MM.1S (cell line): ENCODE data around the gene RFPL3.

Experiments
- CTCF ChIP-seq: fragments of 300-600 bp; sonication (generic); IDR thresholded peaks from 2 replicates; pipeline ENCODE4 v1.5.1; 2016; ENCODE audit warnings: antibody characterized with exemption, low read length, mixed read lengths
- EZH2phosphoT487 ChIP-seq: fragments of 300-600 bp; sonication (generic); IDR thresholded peaks from 2 replicates; pipeline ENCODE4 v1.6.1; 2018; ENCODE audit warnings: antibody characterized with exemption, low read length

DNA sequence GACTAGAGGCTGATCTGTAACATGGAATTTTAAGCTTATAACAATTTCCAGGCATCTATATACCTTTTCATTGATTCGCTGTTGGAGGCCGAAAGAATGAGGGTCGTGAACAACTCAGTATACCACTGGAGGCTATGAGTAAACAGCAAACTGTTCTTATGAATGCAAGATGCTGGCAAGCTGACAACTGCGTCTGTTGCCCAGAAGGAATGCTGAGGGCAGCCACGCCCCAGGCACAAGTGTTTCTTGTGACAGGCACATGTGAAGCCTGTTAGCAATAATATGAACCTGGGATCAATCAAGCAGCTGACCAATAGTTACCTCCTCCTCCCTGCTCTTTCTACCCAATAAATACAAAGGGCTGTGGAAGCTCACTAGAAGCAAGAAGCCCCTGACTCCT lies 39.1 kb downstream of the RFPL3 start:
- TF ChIP-seq CTCF (no peak), EZH2phosphoT487 (no peak)
